Kidney capillary endothelial cell (primary cell): ENCODE results near the gene SLC6A16.
"Not testable (repeated sequence)": the region's sequence is repeated elsewhere in the genome, so short reads cannot be mapped to it uniquely, and the experiment has no call there.

Experiments used
- DNase-seq: peaks from one replicate; pipeline ENCODE4 v3.0.0-alpha.2; 2018; ENCODE audit warnings: low spot score

Gene SLC6A16

GRCh38 chr19:49344505-49345423 lies 19.8 kb upstream of the SLC6A16 start:
- DNase-seq: no peak

- no peak for DNase-seq
Observed at GRCh38 chr19:49343123-49343522, 18.1 kb upstream of the SLC6A16 start.

DNA sequence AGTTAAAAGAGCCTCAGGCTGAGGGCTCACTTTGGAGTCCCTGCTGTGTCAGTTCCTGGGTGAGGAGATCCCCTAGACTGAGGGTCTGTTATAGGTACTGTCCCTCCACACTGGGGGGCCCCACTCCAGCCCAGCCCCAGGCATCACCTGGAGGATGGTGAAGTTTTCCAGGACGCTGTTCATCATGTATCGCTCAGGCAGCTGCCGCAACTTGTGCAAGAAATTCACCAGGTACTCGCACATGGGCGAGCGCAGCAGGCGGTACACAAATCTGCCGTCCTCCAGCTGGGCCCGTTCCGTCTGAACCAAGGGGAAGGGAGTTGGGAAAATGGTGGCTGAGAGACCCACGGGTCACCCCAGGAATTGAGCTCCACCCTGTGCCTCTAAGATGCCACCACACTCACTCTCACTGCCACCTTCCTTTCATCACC lies 17.3 kb upstream of the SLC6A16 start:
- DNase-seq: no peak

DNA sequence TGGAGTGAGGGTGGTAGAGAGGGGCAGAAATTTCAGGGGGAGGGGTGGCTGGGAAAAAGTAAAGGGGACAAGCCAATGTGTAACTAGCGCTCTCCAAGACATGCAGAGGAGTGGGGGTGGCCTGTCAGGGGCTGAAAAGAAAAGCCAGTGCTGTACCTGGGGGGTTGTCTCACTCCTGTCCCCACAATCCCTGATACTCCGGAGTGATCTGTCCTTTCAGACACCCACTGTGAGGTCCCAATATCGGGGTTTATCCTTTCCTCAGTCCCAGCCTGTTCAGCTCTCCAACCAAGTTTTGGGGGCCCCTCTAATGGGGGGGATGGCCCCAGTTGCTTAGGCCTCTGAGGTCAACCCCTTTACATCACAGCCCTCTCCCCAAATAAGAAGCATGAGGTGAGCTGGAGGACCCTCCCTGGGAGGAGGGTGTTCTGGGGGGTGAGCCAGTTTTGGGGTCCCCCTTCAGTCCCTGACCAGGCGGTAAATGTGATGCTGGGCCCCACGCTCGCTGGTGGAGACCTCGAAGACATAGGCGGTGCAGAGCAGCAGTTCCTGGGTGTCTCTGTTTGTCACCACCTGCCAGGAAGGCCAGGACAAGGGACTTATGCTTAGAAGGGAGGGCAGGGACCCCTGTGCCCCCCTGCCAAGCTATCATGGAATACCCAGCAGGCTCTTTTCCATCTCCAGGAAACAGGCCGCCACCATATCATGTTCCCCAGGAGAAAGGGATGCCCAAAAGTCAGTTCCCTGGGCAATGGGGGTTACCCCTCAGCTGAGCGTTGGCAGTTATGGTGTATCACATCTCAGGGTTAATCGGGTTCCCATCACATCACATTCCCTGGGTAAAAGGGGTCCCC lies 16.1 kb upstream of the SLC6A16 start:
- DNase-seq: no peak

DNA sequence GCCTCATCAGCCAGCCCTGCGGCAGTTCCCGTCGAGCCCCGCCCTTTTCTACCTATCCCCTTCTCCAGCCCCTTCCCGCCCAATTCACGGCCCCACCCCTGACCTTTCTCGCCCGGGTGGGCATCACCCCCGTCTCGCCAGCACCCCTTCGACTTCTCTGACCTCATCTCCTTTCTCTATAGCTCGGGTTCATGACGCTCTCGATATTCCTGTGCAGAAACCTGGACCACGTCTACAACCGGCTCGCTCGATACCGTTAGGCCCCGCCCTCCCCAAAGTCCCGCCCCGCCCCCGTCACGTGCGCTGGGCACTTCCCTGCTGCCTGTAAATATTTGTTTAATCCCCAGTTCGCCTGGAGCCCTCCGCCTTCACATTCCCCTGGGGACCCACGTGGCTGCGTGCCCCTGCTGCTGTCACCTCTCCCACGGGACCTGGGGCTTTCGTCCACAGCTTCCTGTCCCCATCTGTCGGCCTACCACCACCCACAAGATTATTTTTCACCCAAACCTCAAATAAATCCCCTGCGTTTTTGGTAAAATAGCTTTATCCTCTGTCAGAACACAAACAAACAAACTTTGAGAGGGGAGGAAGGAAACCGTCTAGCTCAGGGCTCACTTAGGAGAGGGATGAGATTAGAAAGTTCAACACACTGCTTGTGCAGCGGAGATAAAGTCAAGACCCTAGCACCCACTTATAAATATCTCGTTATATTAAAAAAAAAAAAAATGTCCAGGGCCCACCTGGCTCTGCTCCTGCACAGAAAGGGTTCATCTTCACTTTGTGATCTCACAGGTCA lies 15.3 kb upstream of the SLC6A16 start:
- no peak for DNase-seq

GRCh38 chr19:49339301-49340068 lies 14.5 kb upstream of the SLC6A16 start:
- DNase-seq: peak; percentile 65

DNA sequence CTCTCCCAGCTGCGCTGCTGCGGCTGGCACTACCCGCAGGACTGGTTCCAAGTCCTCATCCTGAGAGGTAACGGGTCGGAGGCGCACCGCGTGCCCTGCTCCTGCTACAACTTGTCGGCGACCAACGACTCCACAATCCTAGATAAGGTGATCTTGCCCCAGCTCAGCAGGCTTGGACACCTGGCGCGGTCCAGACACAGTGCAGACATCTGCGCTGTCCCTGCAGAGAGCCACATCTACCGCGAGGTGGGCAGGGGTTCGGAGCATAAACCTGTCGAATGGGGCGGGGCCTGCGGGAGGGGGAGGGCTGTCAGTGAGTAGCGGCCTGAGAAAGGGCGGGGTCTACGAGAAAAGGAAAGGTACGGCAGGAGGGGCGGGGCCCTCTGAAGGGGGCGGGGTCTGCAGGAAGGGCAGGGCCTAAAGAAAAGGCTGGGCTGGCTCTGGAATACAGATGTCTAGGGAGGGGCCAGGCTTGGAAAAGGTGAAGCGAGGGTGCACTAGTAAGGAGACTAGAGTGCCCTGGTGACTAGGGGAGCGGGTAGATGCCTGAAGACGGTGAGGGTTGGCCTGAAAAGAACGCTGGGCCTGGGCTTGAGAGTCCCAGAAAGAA lies 13.8 kb upstream of the SLC6A16 start:
- DNase-seq: no peak

GRCh38 chr19:49338023-49338677 lies 13.2 kb upstream of the SLC6A16 start:
- no peak for DNase-seq

GRCh38 chr19:49337267-49338022 lies 12.5 kb upstream of the SLC6A16 start:
- DNase-seq: no peak

DNA sequence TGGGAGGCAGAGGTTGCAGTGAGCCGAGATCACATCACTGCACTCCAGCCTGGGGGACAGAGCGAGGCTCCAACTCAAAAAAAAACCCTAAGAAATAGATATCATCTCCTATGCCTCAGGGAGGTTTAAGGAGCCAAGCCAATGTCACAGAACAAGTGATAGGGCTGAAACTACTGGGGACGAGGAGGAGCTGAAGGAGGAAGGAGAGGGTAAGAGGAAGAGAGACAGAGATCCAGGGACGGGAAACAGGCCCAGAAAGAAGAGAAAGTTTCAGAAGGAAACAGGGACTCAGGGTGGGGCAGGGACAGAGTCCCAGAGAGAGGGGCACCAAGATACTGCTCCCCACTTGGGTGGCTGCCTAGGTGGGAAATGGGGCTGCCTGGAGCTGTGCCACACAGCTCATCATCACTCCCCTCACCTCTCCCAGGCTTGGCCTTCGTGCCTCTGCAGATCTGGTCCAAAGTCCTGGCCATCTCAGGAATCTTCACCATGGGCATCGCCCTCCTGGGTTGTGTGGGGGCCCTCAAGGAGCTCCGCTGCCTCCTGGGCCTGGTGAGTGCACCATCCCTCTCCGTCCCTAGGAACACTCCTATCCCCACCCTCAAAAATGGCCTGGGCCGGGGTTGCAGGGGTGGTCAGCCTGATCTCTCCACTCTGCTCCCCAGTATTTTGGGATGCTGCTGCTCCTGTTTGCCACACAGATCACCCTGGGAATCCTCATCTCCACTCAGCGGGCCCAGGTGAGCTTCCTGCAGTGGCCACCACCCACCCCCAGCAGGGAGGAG lies 11.7 kb upstream of the SLC6A16 start:
- DNase-seq: no peak

DNA sequence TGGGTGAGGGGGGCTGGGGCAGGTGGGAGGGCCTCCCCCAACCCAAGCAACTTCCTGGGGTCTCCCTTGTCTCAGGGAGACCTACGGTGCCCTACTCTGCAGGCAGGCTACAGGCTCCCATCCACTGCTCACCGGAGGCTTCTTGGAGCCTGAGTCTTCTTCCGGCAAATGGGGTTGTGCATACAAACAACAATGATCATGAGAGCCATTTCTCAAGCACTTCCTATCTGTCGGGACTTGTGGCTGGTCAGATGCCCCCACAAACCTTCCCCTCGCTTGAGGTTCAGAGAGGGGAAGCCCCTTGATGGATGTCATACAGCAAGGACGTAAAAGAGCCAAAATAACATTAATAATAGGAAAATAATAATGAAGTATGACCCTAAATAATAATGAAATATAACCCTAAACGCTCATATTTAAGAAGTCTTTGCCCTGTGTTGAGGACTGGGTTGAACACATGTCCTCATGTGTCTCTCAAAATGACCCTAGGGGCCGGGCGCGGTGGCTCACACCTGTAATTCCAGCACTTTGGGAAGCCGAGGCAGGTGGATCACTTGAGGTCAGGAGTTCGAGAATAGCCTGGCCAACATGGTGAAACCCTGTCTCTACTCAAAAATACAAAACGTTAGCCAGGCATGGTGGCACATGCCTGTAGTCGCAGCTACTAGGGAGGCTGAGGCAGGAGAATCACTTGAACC lies 10.9 kb upstream of the SLC6A16 start:
- DNase-seq: no peak

DNA sequence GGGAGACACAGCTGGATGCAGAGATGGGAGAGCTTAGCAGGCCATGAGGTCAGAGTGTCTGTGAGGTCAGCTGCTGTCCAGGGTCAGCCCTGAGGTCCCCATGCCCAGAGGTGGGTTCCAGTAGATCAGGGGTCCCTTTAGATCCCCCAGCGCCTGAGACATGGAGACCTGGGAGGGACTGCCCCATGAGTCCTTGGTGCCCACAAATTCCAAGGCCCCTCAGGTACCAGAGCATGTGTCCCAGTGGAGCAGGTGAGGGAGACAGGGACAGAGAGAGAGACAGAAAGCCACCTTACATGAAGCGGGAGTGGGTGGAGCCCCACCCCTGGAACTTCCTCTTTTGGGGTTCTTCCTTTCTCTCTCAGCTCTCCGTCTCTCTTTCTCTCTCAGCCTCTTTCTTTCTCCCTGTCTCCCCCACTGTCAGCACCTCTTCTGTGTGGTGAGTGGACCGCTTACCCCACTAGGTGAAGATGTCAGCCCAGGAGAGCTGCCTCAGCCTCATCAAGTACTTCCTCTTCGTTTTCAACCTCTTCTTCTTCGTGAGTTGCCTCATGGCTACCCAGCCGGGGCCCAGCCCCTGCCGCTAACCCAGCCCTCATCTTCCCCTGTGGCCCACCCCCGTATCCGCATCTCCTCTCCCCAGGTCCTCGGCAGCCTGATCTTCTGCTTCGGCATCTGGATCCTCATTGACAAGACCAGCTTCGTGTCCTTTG lies 10.2 kb upstream of the SLC6A16 start, which contains the start of gene CD37:
Gene CD37 (plus strand): TSS at position 336 of the 713 bp plus-strand sequence. CDS start 135 bp downstream, at position 471.
- DNase-seq: no peak

- DNase-seq: no peak
Observed at GRCh38 chr19:49333811-49334288, 8.9 kb upstream of the SLC6A16 start.

- DNase-seq: no peak
Observed at GRCh38 chr19:49333418-49333805, 8.4 kb upstream of the SLC6A16 start.

- DNase-seq: not testable (repeated sequence)
Observed at GRCh38 chr19:49332691-49333417, 7.9 kb upstream of the SLC6A16 start.

DNA sequence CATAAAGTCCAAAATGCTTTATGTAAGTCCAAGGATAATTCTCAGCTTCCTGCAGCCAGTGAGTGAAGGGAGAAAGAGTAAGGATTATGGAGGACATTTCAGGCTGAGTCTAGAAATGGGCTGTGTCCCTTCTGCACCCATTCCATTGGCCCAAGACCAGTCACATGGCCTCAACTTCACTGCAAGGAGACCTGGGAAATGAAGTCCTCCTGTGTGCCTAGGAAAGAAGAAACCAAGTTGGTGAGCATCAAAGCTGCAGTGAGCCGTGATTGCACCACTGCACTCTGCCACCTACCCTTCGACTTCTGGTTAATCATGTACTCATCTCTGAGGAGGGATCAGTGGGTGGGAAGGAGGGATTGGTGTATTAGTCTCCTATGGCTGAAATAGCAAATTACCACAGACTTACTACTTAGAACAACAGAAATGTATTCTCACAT lies 6.6 kb upstream of the SLC6A16 start:
- DNase-seq: peak; percentile 36
